GM23248 (cell line): ENCODE data around the gene CREG1.

Source experiments
- EZH2 ChIP-seq: fragments of 200-600 bp; sonication (generic); IDR thresholded peaks from 2 replicates; pipeline ENCODE4 v1.6.1; 2018; ENCODE audit warnings: antibody characterized with exemption, mild to moderate bottlenecking; ENCODE audit not compliant: insufficient read depth, poor library complexity, severe bottlenecking
- EZH2phosphoT487 ChIP-seq: fragments of 200-600 bp; sonication (generic); IDR thresholded peaks from 2 replicates; pipeline ENCODE4 v1.6.1; 2018; ENCODE audit warnings: antibody characterized with exemption, moderate library complexity, mild to moderate bottlenecking, low read depth; ENCODE audit not compliant: insufficient read depth

DNA sequence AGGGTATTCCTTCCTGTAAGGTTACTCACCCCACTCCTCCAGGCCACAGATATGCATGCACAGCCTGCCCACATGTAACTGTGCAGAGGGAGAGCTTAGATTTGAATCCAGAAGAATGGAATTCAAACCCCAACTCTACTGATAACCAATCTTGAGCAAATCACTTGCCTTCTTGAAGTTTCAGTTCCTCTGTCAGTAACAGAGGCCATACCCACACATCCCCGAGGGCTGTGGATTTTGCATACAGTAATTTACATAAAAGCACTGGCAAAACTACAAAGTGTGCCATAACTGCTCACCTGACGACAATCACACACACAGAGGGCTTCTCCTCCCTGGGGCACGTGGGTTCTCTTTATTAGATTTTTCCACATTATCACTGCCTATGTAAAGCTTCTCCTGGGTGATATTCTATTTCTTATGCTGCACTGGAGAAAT lies 53.9 kb downstream of the CREG1 start:
- no peak for TF ChIP-seq EZH2
- no peak for TF ChIP-seq EZH2phosphoT487
